NCI-H146 treated with DMSO at 0.1 percent for 48 hours (cell line): ENCODE data around the gene DISP1.

Experiments
- DNase-seq: peaks from one replicate; lab custom pipeline; 2025; ENCODE audit not compliant: unreplicated experiment; lab: John Stamatoyannopoulos, UW

Gene DISP1

GRCh38 chr1:222861062-222861461 lies 46.2 kb downstream of the DISP1 start:
- no peak for DNase-seq
